8988T (cell line): Measurements from ENCODE around the gene CYTH4.

ENCODE experiments used
- DNase-seq: peaks from one replicate; pipeline ENCODE4 v3.0.0; 2011

The CYTH4 gene

DNA sequence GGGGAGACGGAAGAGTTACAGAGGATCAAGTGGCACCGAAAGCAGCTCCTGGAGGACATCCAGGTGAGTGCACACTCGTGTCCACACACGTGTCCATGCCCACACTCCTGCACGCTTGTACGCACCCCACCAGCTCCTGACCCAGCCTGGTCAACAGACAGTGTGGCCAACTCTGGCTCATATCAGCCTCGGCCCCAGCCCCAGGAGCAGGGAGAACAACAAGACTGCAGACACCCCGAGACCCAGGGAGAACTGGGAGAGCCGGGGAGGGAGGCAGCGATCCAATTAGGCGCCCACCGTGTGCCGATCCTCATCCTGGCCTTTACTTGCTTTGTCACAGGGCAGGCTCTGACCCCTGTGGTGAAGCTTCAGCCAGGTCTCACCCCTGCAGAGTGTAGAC lies 10.3 kb downstream of the CYTH4 start:
- no peak for DNase-seq

- DNase-seq: no peak
These were observed 10.9 kb downstream of the CYTH4 start for GRCh38 chr22:37293172-37293571.

GRCh38 chr22:37294747-37295146 lies 12.4 kb downstream of the CYTH4 start:
- DNase-seq: no peak

- no peak for DNase-seq
These were observed 13.0 kb downstream of the CYTH4 start for GRCh38 chr22:37295213-37295886.

GRCh38 chr22:37295946-37296345 lies 13.6 kb downstream of the CYTH4 start:
- DNase-seq: no peak

DNA sequence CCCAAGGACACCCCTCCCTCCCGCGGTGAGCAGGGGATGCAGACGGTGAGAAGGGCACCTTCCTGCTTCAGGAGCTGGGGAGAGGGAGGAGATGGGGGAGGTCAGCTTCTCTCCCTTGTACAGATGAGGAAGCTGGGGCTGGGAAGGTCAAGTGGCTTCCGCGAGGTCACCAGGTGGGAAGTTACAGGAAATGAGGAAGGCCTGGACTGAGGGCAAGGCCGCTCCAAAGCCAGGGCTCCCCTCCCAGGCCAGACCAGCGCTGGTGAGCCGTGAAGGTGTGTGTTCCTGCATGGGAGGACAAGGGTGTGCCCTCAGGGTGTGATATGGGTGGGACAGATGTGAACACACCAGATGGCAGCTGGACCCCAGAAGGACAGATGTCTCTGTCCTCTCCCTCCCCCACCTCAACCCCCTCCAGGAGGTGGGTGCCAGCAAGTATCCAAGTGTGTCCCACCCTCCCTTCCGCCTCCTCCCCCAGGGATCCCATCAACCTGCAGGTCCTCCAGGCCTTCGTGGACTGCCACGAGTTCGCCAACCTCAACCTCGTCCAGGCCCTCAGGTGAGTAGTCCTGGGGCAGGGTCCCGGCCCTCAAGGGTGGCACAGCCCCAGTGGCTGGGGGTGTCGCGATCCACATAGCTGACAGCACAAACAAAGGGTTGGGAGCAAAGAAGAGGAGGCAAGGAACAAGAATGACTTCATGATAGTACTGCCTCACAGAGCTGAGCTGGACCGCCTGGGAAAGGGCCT lies 16.6 kb downstream of the CYTH4 start:
- DNase-seq: no peak

DNA sequence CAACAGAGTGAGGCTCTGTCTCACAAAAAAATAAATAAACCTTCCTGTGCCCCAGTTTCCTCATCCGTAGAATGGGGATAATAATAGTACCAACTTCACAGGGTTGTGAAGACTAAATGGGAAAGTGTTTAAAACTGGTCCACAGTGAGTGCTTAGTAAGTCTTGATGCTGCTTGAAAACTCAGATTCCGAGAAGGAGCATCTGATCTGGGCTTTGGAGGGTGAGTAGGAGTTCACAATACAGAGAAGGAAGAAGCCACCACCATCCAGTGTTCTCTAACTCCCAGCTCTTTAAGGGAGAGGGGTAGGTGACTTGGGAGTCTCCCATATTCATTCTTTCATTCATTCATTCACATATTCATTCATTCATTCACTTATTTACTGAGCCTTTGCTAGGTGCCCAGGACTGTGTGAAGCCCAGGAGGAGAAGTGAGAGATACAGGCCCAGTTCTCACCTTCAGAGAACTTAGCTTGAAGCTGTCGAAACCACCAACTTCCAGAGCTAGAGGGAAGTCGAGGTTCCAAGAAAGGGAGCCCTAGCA lies 17.7 kb downstream of the CYTH4 start:
- DNase-seq: no peak

DNA sequence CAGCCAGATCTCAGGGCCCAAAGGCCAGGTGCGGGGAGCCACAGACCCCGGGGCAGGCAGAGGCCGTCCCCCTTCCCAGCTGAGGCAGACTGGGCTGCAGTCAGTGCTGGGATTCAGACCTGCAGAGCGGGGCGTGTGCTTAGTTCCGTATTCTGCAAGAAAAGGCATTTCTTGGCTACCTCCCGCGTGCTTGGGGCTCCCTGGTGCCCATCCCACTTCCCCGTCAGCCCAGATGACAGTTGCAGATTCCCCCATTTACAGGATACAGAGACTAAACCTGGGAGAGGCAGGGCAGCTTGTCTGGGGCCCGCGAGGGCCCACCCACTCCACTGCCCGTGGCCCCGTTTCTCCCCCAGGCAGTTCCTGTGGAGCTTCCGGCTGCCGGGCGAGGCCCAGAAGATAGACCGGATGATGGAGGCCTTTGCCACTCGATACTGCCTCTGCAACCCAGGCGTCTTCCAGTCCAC lies 18.3 kb downstream of the CYTH4 start:
- DNase-seq: no peak

GRCh38 chr22:37301144-37301830 lies 19.0 kb downstream of the CYTH4 start:
- DNase-seq: no peak

- DNase-seq: no peak
These were observed 20.6 kb downstream of the CYTH4 start for GRCh38 chr22:37302674-37303555.

GRCh38 chr22:37303821-37304274 lies 21.5 kb downstream of the CYTH4 start:
- peak; percentile 61 for DNase-seq

- DNase-seq: no peak
These were observed 22.5 kb downstream of the CYTH4 start for GRCh38 chr22:37304595-37305343.

DNA sequence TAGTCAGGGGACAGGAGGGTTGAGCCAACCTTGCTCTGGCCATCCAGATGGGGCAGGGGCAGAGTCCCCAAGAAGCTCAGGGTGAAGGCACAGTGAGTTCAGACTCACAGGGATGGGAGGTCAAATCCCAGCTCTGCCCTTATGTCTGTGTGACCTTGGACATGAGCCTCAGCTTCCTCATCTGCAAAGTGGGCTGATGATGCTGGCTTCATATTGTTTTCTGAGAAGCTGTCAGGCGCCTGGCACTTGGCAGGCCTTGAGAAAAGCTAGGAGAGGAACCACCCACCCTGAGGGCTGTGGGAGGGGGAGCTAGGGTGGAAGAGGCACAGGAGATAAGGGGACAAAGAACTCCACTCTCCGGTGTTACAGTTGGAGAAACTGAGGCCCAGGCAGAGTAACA lies 23.6 kb downstream of the CYTH4 start:
- no peak for DNase-seq

GRCh38 chr22:37306494-37306829 lies 24.2 kb downstream of the CYTH4 start:
- DNase-seq: no peak

DNA sequence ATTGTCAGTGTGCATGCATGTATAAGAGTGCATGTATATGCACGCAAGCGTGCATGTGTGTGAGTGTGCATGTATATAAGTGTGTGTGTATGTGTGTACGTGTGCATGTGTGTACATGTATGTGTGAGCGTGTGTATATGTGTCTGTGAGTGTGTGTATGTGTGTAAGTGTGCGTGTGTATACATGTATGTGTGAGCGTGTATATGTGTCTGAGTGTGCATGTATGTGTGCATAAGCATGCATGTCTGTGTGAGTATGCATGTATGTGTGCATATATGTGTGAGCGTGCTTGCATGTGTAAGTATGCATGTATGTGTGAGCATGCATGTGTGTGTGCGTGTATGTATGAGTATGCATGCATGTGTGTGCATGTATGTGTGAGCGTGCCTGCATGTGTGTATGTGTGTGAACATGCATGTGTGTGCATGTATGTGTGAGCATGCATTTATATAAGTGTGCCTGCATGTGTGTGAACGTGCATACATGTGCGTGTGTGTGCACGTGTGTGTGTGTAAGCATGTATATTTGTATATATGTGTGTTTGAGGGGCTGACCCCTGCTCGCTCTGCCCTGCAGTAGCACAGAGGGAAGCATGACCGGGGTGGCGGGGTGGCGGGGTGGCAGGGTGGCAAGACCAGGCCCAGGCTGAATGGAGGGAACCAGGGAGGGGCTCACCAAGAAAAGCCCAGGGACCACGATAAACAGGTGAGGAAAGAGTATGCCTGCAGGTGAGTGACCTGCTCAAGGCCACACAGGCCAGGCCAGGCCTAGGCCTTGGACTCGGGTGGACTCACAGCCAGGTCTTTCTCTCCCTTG lies 26.3 kb downstream of the CYTH4 start:
- DNase-seq: no peak

GRCh38 chr22:37309211-37310074 lies 27.1 kb downstream of the CYTH4 start:
- no peak for DNase-seq

DNA sequence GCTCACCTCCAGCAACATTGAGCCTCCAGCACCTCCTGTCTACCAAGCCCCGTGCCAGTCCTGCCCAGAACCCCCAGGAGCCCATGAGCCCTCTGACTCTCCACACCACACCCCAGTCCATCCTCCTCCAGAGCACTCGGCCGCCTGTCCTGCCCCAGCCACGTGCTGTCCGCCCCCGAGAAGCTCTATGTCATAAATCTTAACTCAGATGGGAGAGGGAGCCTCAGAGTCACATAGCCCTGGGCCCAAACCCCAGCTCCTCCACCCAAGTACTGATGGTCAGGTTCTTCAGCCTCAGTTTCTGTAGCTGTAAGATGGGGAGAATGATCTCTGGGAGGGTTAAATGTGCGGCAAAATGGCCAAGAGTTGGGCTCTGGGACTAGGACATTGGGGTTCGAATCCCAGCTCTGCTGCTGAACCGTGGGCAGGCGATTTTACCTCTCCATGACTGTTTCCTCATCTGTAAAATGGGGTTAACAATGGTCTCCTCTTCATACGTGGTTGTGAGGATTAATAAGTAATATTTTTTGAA lies 27.8 kb downstream of the CYTH4 start:
- no peak for DNase-seq

GRCh38 chr22:37310815-37311595 lies 28.7 kb downstream of the CYTH4 start:
- no peak for DNase-seq
